Esophagus mucosa (tissue), 1 donor: ENCODE results near the gene PLEKHM3. TPM values are rescaled to one million over a fixed set of nuclear protein-coding genes. Genes with fewer than 3 reads are reported as not detected.
A peak's percentile ranks its signal among the peaks of the same experiment; 100 is the strongest.

Source experiments
- ATAC-seq: fragments of 200-7000 bp; cut with Tn5 transposase; one replicate; pipeline ENCODE4 v1.9.1; 2020
- total RNA-seq: library from RNA; stranded (reverse); gene quantifications from one replicate; pipeline ENCODE4 v1.2.4, GENCODE V29; 2023
- donor health status: DM: yes; HTN: yes; CAD: no.

The PLEKHM3 gene
- 4.7 TPM for total RNA-seq

- ATAC-seq: peak; percentile 96
Observed at GRCh38 chr2:208025037-208025813, at the start of gene PLEKHM3. TSS of gene PLEKHM3 (minus strand) at chr2:208025527. CDS start at chr2:208001639, 23,888 bp downstream.

DNA sequence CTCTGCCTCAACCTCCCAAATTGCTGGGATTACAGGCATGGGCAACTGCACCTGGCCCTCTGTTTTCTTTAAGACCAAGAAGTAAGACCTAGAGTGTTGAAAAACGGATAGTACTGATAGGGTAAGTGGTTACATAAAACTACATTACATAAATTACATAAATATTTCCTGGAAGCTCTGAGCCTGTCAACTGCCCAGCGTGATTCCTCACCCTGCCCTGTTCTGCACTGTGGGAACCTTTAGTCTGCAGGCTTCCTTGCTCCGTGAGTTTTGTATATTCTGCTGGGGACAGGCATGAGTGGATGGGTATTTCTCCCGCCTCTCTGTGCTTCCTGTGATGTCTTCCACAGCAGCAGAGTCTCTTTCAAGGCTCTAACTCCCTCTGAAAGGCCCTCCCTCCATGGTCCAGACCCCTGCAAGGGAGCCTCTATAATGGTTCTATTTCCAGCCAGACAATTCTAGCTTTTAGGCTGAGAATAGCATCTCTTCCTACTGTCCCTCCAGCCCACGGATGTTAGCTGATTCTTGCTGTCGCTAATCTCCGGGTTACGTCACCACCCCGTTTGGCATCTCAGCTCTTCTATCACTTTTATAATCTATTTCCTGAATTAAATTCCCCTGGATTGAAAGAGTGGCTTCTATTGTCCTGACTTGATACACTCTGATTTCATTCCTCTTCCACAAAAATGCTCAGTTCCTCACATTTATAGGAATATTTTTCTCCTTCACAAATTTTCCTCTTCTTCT is 49.5 kb upstream of the PLEKHM3 start:
- no peak for ATAC-seq

GRCh38 chr2:208072250-208072892 is 47.0 kb upstream of the PLEKHM3 start:
- peak; percentile 69 for ATAC-seq

GRCh38 chr2:208069186-208069585 is 43.9 kb upstream of the PLEKHM3 start:
- ATAC-seq: no peak

DNA sequence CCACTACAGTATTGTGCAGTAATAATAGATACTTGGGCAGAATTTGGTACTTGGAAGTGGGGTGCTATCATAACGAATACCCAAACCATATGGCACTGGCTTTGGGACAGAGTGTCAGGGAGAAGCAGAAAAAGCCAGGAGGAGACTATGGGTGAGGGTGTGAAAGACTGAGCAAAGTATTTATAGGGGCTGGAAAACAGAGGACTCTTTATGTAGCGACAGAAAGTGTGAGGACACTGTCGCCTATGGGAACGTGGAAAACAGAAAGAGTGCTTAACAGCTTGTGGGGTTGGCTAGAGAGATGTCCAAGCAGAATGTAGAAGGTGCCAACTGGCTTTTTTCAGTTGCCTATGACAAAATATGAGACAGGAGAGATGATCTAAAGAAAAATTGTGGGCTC is 40.7 kb upstream of the PLEKHM3 start:
- no peak for ATAC-seq

DNA sequence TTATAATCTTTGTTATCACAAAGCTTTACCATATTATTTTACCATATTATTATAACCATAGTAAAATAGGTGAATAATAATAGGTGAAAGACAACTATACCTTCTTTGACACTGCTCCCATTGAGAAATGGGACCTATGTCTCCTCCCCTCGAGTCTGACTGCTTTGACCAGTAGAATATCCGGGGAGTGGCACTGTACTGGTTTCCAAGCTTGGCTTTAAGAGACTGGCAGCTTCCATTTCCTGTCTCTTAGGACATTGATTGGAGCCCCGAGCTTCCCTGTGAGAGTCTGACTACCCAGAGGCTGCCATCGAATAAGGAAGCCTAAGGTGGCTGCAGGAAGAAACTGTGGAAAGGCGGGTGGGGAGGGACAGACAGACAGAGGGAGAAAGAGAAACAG is 40.1 kb upstream of the PLEKHM3 start:
- peak; percentile 32 for ATAC-seq

DNA sequence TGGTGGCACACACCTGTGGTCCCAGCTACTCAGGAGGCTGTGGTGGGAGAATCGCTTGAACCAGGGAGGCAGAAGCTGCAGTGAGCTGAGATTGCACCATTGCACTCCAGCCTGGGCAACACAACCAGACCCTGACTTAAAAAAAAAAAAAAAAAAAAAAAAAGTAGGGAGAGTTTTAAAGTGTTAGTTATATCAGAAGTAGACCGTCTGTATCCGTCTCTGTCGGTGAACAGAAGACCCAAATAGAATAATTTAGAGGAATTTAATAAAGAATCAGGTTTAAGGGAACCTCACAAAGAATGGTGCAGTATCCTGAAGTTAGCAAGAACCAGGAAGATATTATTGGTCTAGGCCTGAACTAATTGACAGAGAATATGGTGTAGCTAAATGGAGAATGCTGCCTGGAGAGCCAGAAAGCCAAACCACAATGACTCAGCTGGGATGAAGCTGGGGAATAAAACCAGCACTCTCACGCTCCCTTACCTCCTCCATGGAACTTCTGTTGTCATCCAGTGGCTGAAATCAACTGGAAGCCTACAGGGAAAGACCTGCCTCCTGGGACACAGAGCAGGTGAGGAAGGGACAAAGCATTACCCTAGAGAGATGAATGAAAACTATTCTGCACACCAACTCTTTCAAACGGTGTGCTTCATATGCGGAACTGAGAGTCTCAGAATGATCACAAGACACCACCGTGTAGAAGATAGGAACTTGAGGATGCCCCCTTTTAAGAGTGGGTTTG is 39.1 kb upstream of the PLEKHM3 start:
- ATAC-seq: no peak

DNA sequence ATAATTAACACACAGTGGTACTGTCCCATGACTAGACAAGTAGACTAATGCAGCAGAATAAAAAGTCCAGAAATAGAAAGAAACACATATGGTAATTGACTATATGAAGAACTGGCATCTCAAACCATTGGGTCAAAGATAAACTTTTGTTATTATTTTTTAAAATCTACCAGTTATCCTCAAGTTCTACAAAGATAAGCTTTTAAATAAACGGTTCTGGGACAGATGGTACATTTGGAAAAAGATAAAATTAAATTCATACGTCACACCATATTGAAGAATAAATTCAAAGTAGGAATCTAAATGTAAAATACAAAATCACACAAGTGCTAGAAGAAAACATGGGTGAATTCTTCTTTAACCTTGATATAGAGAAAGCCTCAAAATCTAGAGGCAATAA is 37.6 kb upstream of the PLEKHM3 start:
- ATAC-seq: no peak

- ATAC-seq: no peak
Observed at GRCh38 chr2:208062113-208062512, 36.8 kb upstream of the PLEKHM3 start.

- ATAC-seq: no peak
Observed at GRCh38 chr2:208057108-208057507, 31.8 kb upstream of the PLEKHM3 start.

- ATAC-seq: no peak
Observed at GRCh38 chr2:208049441-208049840, 24.1 kb upstream of the PLEKHM3 start.

- no peak for ATAC-seq
Observed at GRCh38 chr2:208049006-208049405, 23.7 kb upstream of the PLEKHM3 start.

DNA sequence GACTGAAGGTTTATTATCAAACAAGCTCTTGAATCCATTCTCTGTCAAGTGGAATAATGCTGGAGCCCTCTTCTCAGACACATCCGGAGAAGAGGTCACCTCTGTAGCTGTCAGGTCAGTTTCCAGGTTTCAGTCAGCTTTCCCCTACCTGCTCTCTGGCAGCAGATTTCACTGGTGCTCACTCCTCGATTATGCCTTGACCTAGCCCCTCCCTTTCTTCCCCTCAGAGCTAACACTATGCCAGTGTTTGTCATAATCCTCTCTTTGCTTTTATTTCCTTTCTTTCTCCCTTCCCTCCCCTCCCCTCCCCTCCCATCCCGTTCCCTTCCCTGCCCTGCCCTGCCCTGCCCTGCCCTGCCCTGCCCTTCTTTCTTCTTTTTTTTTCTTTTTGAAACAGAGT is 22.5 kb upstream of the PLEKHM3 start:
- peak; percentile 90 for ATAC-seq

- ATAC-seq: no peak
Observed at GRCh38 chr2:208046686-208047085, 21.4 kb upstream of the PLEKHM3 start.

- ATAC-seq: no peak
Observed at GRCh38 chr2:208042450-208042849, 17.1 kb upstream of the PLEKHM3 start.

- ATAC-seq: peak; percentile 39
Observed at GRCh38 chr2:208042041-208042440, 16.7 kb upstream of the PLEKHM3 start.

GRCh38 chr2:208040199-208041171 is 15.2 kb upstream of the PLEKHM3 start:
- peak; percentile 74 for ATAC-seq

DNA sequence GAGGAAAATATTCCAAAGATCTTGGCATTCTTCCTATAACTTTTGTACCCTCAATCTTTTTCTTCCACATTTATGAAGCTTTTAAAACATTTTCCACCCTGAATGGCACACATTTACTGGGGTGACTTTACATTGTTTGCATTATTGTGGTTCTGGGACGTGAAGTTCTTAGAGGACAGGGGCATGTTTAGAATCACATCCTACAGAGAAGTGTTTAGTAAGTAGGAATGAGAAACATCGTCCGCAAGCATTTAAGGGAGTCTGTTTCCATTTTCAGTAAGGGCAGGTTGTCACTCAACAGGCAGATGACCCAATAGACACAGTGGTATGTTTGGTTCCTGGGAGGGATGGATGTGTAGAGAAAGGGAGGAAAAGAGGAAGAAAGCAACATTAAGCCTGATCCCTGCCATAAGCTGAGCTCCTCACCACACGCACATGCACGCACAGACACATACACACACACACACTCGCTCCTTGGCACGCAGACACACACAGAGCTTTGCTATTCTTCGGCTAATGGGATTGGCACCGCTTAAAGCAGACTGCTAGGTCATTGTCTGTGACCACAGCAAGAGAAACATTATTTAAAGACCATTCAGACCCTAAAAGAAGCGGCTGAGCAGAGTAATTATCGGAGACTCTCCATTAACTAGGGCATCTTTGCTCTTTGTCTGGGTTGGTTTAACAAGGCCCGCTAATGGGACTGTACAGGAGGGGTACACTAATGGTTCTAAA is 14.2 kb upstream of the PLEKHM3 start:
- ATAC-seq: no peak

- no peak for ATAC-seq
Observed at GRCh38 chr2:208037564-208038487, 12.5 kb upstream of the PLEKHM3 start.

GRCh38 chr2:208036357-208036756 is 11.0 kb upstream of the PLEKHM3 start:
- no peak for ATAC-seq
